HFF-Myc (cell line): Measurements from ENCODE around the gene GAS5.

Experiments used
- DNase-seq: peaks from one replicate; pipeline ENCODE4 v3.0.0-alpha.2; 2011; ENCODE audit warnings: low read depth; ENCODE audit errors: extremely low read depth
- H3K4me3 ChIP-seq: replicated peaks from 2 replicates; pipeline ENCODE4 v1.5.1; 2011; ENCODE audit warnings: low read depth, mild to moderate bottlenecking, control low read depth, low read length
- TF ChIP-seq, protein P1 (sequence below): IDR thresholded peaks from 2 replicates; pipeline ENCODE4 v1.5.1; 2012; ENCODE audit warnings: mild to moderate bottlenecking, low read depth, low read length, control low read depth; ENCODE audit errors: missing control alignments

The GAS5 gene

DNA sequence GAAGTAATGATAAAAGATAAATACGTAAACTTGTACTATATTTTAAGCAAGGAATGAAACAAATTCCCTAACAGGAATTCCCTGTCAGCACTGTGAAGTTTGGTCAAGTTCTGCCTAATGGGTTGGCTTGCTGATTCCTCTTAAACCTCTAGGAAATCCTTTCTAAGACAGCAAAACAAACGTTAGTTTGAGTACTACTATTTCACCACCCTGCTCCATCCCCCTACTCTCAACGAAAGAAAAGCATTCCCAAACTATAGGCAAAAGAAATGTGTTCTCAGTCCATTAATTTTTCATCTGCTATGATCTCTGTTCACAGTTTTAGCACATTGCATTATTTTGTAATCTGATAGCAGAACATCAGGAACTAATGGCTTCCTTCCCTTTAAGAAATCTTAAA is 33.2 kb upstream of the GAS5 start:
- TF ChIP-seq, protein P1, sequence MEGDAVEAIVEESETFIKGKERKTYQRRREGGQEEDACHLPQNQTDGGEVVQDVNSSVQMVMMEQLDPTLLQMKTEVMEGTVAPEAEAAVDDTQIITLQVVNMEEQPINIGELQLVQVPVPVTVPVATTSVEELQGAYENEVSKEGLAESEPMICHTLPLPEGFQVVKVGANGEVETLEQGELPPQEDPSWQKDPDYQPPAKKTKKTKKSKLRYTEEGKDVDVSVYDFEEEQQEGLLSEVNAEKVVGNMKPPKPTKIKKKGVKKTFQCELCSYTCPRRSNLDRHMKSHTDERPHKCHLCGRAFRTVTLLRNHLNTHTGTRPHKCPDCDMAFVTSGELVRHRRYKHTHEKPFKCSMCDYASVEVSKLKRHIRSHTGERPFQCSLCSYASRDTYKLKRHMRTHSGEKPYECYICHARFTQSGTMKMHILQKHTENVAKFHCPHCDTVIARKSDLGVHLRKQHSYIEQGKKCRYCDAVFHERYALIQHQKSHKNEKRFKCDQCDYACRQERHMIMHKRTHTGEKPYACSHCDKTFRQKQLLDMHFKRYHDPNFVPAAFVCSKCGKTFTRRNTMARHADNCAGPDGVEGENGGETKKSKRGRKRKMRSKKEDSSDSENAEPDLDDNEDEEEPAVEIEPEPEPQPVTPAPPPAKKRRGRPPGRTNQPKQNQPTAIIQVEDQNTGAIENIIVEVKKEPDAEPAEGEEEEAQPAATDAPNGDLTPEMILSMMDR: no peak
- H3K4me3 ChIP-seq: no peak overlapping the region
- DNase-seq: no peak

DNA sequence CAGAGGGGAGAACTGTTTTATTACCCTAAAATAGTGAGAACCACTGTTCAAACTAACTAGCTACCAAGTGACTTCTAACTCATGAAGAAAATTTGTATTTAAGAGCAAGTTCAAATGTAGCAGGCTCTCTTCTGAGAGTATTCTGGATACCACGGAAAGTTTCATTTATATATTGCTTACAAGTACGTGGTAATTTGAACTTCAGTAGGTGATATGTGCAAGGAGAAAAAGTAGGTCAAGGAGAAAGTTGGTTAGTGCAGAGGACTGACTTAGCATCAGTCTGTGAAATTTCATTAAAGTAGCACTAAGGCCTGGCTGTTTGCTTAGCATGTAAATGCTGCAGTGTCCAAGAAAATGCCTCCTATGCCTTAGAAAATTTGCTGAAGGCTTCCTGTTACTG is 32.6 kb upstream of the GAS5 start:
- TF ChIP-seq, protein P1: no peak
- H3K4me3 ChIP-seq: no peak overlapping the region
- DNase-seq: no peak

DNA sequence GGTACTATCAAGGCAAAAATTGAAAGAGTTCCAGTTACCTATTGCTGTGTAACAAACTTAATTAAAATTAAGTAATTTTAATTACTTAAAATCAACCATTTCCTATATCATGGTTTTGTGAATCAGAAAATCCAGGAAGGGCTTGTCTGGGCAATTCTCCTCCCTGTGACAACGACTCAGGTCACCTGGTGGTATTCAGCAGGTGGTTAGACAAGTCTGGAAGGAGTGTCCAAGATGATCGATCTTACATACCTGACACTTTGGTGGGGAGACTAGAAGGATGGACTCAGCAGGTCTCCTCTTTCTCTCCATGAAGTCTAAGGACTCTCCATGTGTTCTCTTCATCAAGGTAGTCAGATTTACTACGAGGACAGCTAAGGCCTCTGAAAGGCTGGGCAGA is 26.4 kb upstream of the GAS5 start:
- no peak for DNase-seq
- TF ChIP-seq, protein P1: no peak
- H3K4me3 ChIP-seq: no peak overlapping the region

DNA sequence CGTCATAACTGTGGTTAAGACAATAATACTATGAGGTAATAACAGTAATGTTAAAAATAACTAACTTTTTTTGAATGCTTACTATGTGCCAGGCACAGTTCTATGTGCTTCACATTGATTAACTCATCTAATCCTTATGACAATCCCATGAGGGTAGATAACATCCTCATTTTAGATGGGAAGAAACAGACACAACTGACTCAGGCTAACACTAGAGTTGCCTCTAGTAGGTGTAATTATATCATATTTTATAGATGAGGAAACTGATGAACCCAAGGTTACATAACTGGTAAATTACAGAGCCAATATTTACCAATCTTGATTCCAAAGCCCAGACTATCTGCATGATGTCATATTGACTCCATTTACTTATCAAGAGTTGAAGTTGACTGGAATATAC is 25.8 kb upstream of the GAS5 start:
- DNase-seq: no peak

DNA sequence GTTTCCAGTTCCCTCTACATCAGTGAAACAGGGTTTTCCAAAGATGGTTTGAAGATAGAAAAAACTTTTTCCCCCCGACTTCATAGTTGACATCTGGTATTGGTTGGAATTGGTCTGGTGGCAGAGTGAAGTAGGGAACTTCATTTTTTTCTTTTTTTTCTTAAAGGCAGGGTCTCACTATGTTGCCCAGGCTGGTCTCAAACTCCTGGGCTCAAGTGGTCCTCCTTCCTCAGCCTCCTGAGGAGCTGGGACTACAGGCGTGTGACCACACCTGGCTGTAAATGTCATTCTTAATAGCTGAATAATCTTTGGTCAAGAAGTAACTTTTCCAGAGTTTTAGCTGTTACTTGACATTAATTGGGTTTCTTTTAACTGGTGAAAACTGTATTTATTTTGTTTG is 22.1 kb upstream of the GAS5 start:
- no peak overlapping the region for H3K4me3 ChIP-seq
- DNase-seq: no peak
- TF ChIP-seq, protein P1: no peak

More for the DNA sequence above, 25.8 kb upstream of the GAS5 start:
- H3K4me3 ChIP-seq: no peak overlapping the region
- TF ChIP-seq, protein P1: no peak

DNA sequence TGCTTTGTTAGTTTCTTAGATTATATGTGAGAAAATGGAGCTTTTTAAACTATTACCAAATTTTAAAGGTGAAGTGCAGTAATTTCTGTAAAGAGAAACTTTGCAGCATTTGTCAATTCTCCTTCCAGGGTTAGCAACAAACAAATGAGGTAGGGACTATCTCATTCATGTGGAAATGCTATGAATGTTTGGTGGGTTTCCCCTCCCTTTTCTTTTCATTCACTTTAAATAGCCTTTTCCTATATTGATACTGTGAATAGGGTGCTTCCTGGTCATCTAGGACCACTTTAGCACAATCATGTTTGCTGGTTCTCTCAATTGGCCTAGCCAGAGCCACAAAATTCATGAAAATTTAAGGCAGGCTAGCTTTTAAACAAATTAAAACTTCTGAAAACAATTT is 21.0 kb upstream of the GAS5 start:
- DNase-seq: no peak
- TF ChIP-seq, protein P1: no peak
- H3K4me3 ChIP-seq: no peak overlapping the region

DNA sequence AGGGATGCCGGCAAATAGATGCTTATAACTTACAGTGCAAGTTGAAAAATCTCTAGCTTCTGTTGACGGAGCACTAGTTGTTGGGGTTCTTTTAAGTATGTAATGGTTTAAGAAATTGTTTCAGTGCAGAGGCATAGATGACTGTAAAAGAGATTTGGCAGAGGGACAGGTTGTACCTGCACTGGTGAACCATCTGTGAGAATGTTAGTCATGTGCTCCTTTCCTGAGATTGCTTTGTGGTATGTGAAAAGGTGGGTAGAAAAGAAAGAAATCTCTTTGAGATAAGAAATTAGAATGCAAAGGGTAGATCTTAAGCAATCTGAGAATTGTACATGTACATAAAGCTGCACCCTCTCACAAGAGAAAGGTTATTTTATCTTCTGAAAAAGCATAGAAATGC is 19.8 kb upstream of the GAS5 start:
- TF ChIP-seq, protein P1: no peak
- H3K4me3 ChIP-seq: no peak overlapping the region
- DNase-seq: no peak
